ENCODE results near the gene PUSL1.

The PUSL1 gene

GRCh38 chr1:1272341-1273208, 35.8 kb upstream of the PUSL1 start:
- peak overlapping the region; percentile 88 for H3K4ac ChIP-seq (ENCODE audit: low read depth, low read length)
- WGBS (ENCODE audit: extremely low coverage, insufficient coverage, insufficient read length), result no CpG with 5 or more reads among the region's 43 CpGs
- peak overlapping the region; percentile 97 for H4K8ac ChIP-seq (ENCODE audit: low read depth, low read length)
- H3K4me1 ChIP-seq (ENCODE audit: control insufficient read depth in 1 of 2, insufficient read depth in 2 of 2, low read length in 2 of 2), result peaks cover 13 to 20% of the 10 kb centered on the region in 2 experiments
- peak overlapping the region; percentile 66 for H3K4me2 ChIP-seq (ENCODE audit: low read length)
- H3K27ac ChIP-seq (ENCODE audit: low read depth, low read length), result no peak overlapping the region
- H3K14ac ChIP-seq (ENCODE audit: low read length), result peak overlapping the region; percentile 97
- H3K27me3 ChIP-seq (ENCODE audit: insufficient read depth, low read length), result no peaks in the 10 kb centered on the region
- H2BK5ac ChIP-seq (ENCODE audit: low read depth, low read length, poor library complexity), result peak overlapping the region; percentile 41
- peak overlapping the region; percentile 96 for H3K18ac ChIP-seq (ENCODE audit: low read length)
- H2AK5ac ChIP-seq (ENCODE audit: low read length), result peak overlapping the region; percentile 84
- peak overlapping the region; percentile 95 for H3K9ac ChIP-seq (ENCODE audit: low read length)
- peak overlapping the region; percentile 81 for H2AFZ ChIP-seq (ENCODE audit: insufficient read depth, low read length, poor library complexity)
- H3K9me3 ChIP-seq (ENCODE audit: insufficient read depth, low read depth, low read length), result peaks cover 4% of the 10 kb centered on the region
- no peak for DNase-seq
- H3K23ac ChIP-seq (ENCODE audit: low read length), result no peak overlapping the region
- H2BK12ac ChIP-seq (ENCODE audit: low read length), result no peak overlapping the region
- peak overlapping the region; percentile 97 for H4K12ac ChIP-seq (ENCODE audit: low read depth, low read length)
- peak overlapping the region; percentile 94 for H4K91ac ChIP-seq (ENCODE audit: low read depth, low read length)
- H3K79me2 ChIP-seq (ENCODE audit: control insufficient read depth, insufficient read depth, low read length, poor library complexity), result peaks cover 25% of the 10 kb centered on the region
- peaks cover 16 to 23% of the 10 kb centered on the region in 2 experiments for H3K36me3 ChIP-seq (ENCODE audit: control insufficient read depth in 1 of 2, insufficient read depth in 2 of 2, low read length in 2 of 2)
- H3K4me3 ChIP-seq (ENCODE audit: low read depth, low read length), result peak overlapping the region; percentile 98
- peaks cover 9% of the 10 kb centered on the region for H3K79me1 ChIP-seq (ENCODE audit: low read length)
- peak overlapping the region; percentile 79 for H2BK120ac ChIP-seq (ENCODE audit: insufficient read depth, low read length, poor library complexity)

GRCh38 chr1:1273209-1273511, 35.2 kb upstream of the PUSL1 start:
- Histone ChIP-seq H3K36me3 (ENCODE audit: control insufficient read depth in 1 of 2, insufficient read depth in 2 of 2, low read length in 2 of 2) (peaks cover 10 to 18% of the 10 kb centered on the region in 2 experiments), H3K4me3 (ENCODE audit: low read depth, low read length) (peak overlapping the region; percentile 98), H3K9me3 (ENCODE audit: insufficient read depth, low read depth, low read length) (peaks cover 4% of the 10 kb centered on the region), H3K79me2 (ENCODE audit: control insufficient read depth, insufficient read depth, low read length, poor library complexity) (peaks cover 25% of the 10 kb centered on the region), H4K12ac (ENCODE audit: low read depth, low read length) (peak overlapping the region; percentile 97), H3K27me3 (ENCODE audit: insufficient read depth, low read length) (no peaks in the 10 kb centered on the region), H3K4ac (ENCODE audit: low read depth, low read length) (peak overlapping the region; percentile 88), H3K14ac (ENCODE audit: low read length) (peak overlapping the region; percentile 97), H2BK5ac (ENCODE audit: low read depth, low read length, poor library complexity) (peak overlapping the region; percentile 41), H3K4me2 (ENCODE audit: low read length) (peak overlapping the region; percentile 66), H4K8ac (ENCODE audit: low read depth, low read length) (peak overlapping the region; percentile 97), H2AFZ (ENCODE audit: insufficient read depth, low read length, poor library complexity) (peak overlapping the region; percentile 81), H3K23ac (ENCODE audit: low read length) (no peak overlapping the region), H3K4me1 (ENCODE audit: control insufficient read depth in 1 of 2, insufficient read depth in 2 of 2, low read length in 2 of 2) (peaks cover 13 to 20% of the 10 kb centered on the region in 2 experiments), H2BK12ac (ENCODE audit: low read length) (peak overlapping the region; percentile 35), H2BK120ac (ENCODE audit: insufficient read depth, low read length, poor library complexity) (peak overlapping the region; percentile 79), H2AK5ac (ENCODE audit: low read length) (peak overlapping the region; percentile 84), H3K9ac (ENCODE audit: low read length) (peak overlapping the region; percentile 95), H4K91ac (ENCODE audit: low read depth, low read length) (peak overlapping the region; percentile 94), H3K79me1 (ENCODE audit: low read length) (peaks cover 9% of the 10 kb centered on the region), H3K18ac (ENCODE audit: low read length) (peak overlapping the region; percentile 96), H3K27ac (ENCODE audit: low read depth, low read length) (peak overlapping the region; percentile 46)
- no CpG with 5 or more reads among the region's 31 CpGs for WGBS (ENCODE audit: extremely low coverage, insufficient coverage, insufficient read length)
- no peak for DNase-seq

GRCh38 chr1:1273512-1274298, 34.7 kb upstream of the PUSL1 start, which contains the start of gene UBE2J2:
Gene UBE2J2, minus strand, starts transcription at chr1:1273854. Its CDS starts 5,862 bp downstream, at chr1:1267992.
- Histone ChIP-seq H3K4me1 (ENCODE audit: control insufficient read depth in 1 of 2, insufficient read depth in 2 of 2, low read length in 2 of 2) (peaks cover 13 to 20% of the 10 kb centered on the region in 2 experiments), H2BK5ac (ENCODE audit: low read depth, low read length, poor library complexity) (peak within 1 kb of the TSS; percentile 41), H3K9ac (ENCODE audit: low read length) (peak within 1 kb of the TSS; percentile 95), H3K14ac (ENCODE audit: low read length) (peak within 1 kb of the TSS; percentile 97), H3K18ac (ENCODE audit: low read length) (peak within 1 kb of the TSS; percentile 96), H3K4me3 (ENCODE audit: low read depth, low read length) (peak within 1 kb of the TSS; percentile 98), H2BK12ac (ENCODE audit: low read length) (peak within 1 kb of the TSS; percentile 35), H2BK120ac (ENCODE audit: insufficient read depth, low read length, poor library complexity) (peak within 1 kb of the TSS; percentile 79), H3K4ac (ENCODE audit: low read depth, low read length) (peak within 1 kb of the TSS; percentile 88), H3K27me3 (ENCODE audit: insufficient read depth, low read length) (no peaks in the 10 kb centered on the region), H3K79me1 (ENCODE audit: low read length) (peaks cover 9% of the 10 kb centered on the region), H3K23ac (ENCODE audit: low read length) (no peak within 1 kb of the TSS), H2AK5ac (ENCODE audit: low read length) (peak within 1 kb of the TSS; percentile 84), H4K8ac (ENCODE audit: low read depth, low read length) (peak within 1 kb of the TSS; percentile 97), H4K12ac (ENCODE audit: low read depth, low read length) (peak within 1 kb of the TSS; percentile 97), H3K4me2 (ENCODE audit: low read length) (peak within 1 kb of the TSS; percentile 97), H3K9me3 (ENCODE audit: insufficient read depth, low read depth, low read length) (peaks cover 4% of the 10 kb centered on the region), H2AFZ (ENCODE audit: insufficient read depth, low read length, poor library complexity) (peak within 1 kb of the TSS; percentile 90), H3K27ac (ENCODE audit: low read depth, low read length) (peak within 1 kb of the TSS; percentile 46), H4K91ac (ENCODE audit: low read depth, low read length) (peak within 1 kb of the TSS; percentile 94), H3K79me2 (ENCODE audit: control insufficient read depth, insufficient read depth, low read length, poor library complexity) (peaks cover 25% of the 10 kb centered on the region), H3K36me3 (ENCODE audit: control insufficient read depth in 1 of 2, insufficient read depth in 2 of 2, low read length in 2 of 2) (peaks cover 5 to 12% of the 10 kb centered on the region in 2 experiments)
- peak; percentile 75 to 85 for DNase-seq
- WGBS (ENCODE audit: extremely low coverage, insufficient coverage, insufficient read length), result no CpG with 5 or more reads among the region's 105 CpGs

- WGBS (ENCODE audit: extremely low coverage, insufficient coverage, insufficient read length), result no CpG with 5 or more reads among the region's 31 CpGs
Measured at GRCh38 chr1:1274299-1274930, 34.0 kb upstream of the PUSL1 start.

More at GRCh38 chr1:1274299-1274930, 34.0 kb upstream of the PUSL1 start:
- H3K27ac ChIP-seq (ENCODE audit: low read depth, low read length), result no peak overlapping the region
- no peak overlapping the region for H3K4ac ChIP-seq (ENCODE audit: low read depth, low read length)
- no peak for DNase-seq
- H3K18ac ChIP-seq (ENCODE audit: low read length), result peak overlapping the region; percentile 73
- H3K4me1 ChIP-seq (ENCODE audit: control insufficient read depth in 1 of 2, insufficient read depth in 2 of 2, low read length in 2 of 2), result peaks cover 13 to 20% of the 10 kb centered on the region in 2 experiments
- peak overlapping the region; percentile 34 for H4K12ac ChIP-seq (ENCODE audit: low read depth, low read length)
- H3K14ac ChIP-seq (ENCODE audit: low read length), result peak overlapping the region; percentile 53
- peak overlapping the region; percentile 93 for H4K8ac ChIP-seq (ENCODE audit: low read depth, low read length)
- H3K27me3 ChIP-seq (ENCODE audit: insufficient read depth, low read length), result no peaks in the 10 kb centered on the region
- H3K4me3 ChIP-seq (ENCODE audit: low read depth, low read length), result peak overlapping the region; percentile 82
- peak overlapping the region; percentile 97 for H3K4me2 ChIP-seq (ENCODE audit: low read length)
- H2AFZ ChIP-seq (ENCODE audit: insufficient read depth, low read length, poor library complexity), result peak overlapping the region; percentile 90
- H3K9ac ChIP-seq (ENCODE audit: low read length), result peak overlapping the region; percentile 71
- peaks cover 9% of the 10 kb centered on the region for H3K79me1 ChIP-seq (ENCODE audit: low read length)
- H2BK120ac ChIP-seq (ENCODE audit: insufficient read depth, low read length, poor library complexity), result peak overlapping the region; percentile 79
- peaks cover 25% of the 10 kb centered on the region for H3K79me2 ChIP-seq (ENCODE audit: control insufficient read depth, insufficient read depth, low read length, poor library complexity)
- peaks cover 4% of the 10 kb centered on the region for H3K9me3 ChIP-seq (ENCODE audit: insufficient read depth, low read depth, low read length)
- H2AK5ac ChIP-seq (ENCODE audit: low read length), result peak overlapping the region; percentile 48
- peak overlapping the region; percentile 72 for H4K91ac ChIP-seq (ENCODE audit: low read depth, low read length)
- no peak overlapping the region for H3K23ac ChIP-seq (ENCODE audit: low read length)
- H2BK5ac ChIP-seq (ENCODE audit: low read depth, low read length, poor library complexity), result no peak overlapping the region
- peaks cover 5 to 10% of the 10 kb centered on the region in 2 experiments for H3K36me3 ChIP-seq (ENCODE audit: control insufficient read depth in 1 of 2, insufficient read depth in 2 of 2, low read length in 2 of 2)
- H2BK12ac ChIP-seq (ENCODE audit: low read length), result no peak overlapping the region

Data from trophoblast cell (in vitro differentiated cells and primary cell).